Activated CD4-positive, alpha-beta T cell treated with anti-CD3 and anti-CD28 coated beads, Interleukin-2, amount 50 U/mL, for 24 hours (primary cell): ENCODE measurements around the gene KAZN.

Source experiments
- DNase-seq, 2 donors: peaks; one replicate each; pipeline ENCODE4 v3.0.0-alpha.2; 2020; ENCODE audit warnings: low read depth in 1 of 2, low spot score in 1 of 2

Gene KAZN

GRCh38 chr1:15100880-15101760 lies 502.6 kb downstream of the KAZN start:
- DNase-seq: no peak

- DNase-seq: no peak
These were observed 503.3 kb downstream of the KAZN start for GRCh38 chr1:15101801-15102200.

GRCh38 chr1:15102646-15103045 lies 504.2 kb downstream of the KAZN start:
- DNase-seq: no peak

- no peak for DNase-seq
These were observed 504.7 kb downstream of the KAZN start for GRCh38 chr1:15103211-15103610.

GRCh38 chr1:15103906-15104305 lies 505.4 kb downstream of the KAZN start:
- DNase-seq: no peak

GRCh38 chr1:15104768-15105167 lies 506.3 kb downstream of the KAZN start:
- DNase-seq: no peak

- no peak for DNase-seq
These were observed 508.1 kb downstream of the KAZN start for GRCh38 chr1:15106608-15107007.

- DNase-seq: no peak
These were observed 508.7 kb downstream of the KAZN start for GRCh38 chr1:15107058-15107687.

- no peak for DNase-seq
These were observed 509.4 kb downstream of the KAZN start for GRCh38 chr1:15107911-15108310.

GRCh38 chr1:15110128-15110866 lies 511.8 kb downstream of the KAZN start:
- DNase-seq: no peak

GRCh38 chr1:15110867-15111230 lies 512.4 kb downstream of the KAZN start:
- DNase-seq: no peak

GRCh38 chr1:15113146-15113545 lies 514.7 kb downstream of the KAZN start:
- DNase-seq: no peak

GRCh38 chr1:15114884-15115283 lies 516.4 kb downstream of the KAZN start:
- DNase-seq: no peak

- no peak for DNase-seq
These were observed 517.3 kb downstream of the KAZN start for GRCh38 chr1:15115542-15116330.

GRCh38 chr1:15116966-15117365 lies 518.5 kb downstream of the KAZN start:
- DNase-seq: no peak

- no peak for DNase-seq
These were observed 519.3 kb downstream of the KAZN start for GRCh38 chr1:15117671-15118325.

GRCh38 chr1:15118579-15118978 lies 520.1 kb downstream of the KAZN start:
- no peak for DNase-seq

GRCh38 chr1:15120251-15120945 lies 521.9 kb downstream of the KAZN start:
- DNase-seq: no peak

- DNase-seq: no peak
These were observed 523.8 kb downstream of the KAZN start for GRCh38 chr1:15122331-15122730.

- DNase-seq: no peak
These were observed 524.8 kb downstream of the KAZN start for GRCh38 chr1:15123270-15123669.
